Measurements from ENCODE around the gene KCNC3.
"Not testable (repeated sequence)": the region's sequence is repeated elsewhere in the genome, so short reads cannot be mapped to it uniquely, and the experiment has no call there.

KCNC3 gene

GRCh38 chr19:50333737-50334617 is 4.8 kb upstream of the KCNC3 start:
- H3K27me3 ChIP-seq (ENCODE audit: control insufficient read depth in 5 of 5, insufficient read depth in 4 of 5, low read length in 5 of 5) = peaks cover 12 to 41% (median 30%) of the 10 kb centered on the region in 5 donors
- peaks cover 3 to 42% (median 29%) of the 10 kb centered on the region in 5 donors for H3K4me1 ChIP-seq (ENCODE audit: control insufficient read depth in 5 of 5, insufficient read depth in 5 of 5, low read length in 5 of 5)
- H3K9me3 ChIP-seq (ENCODE audit: control insufficient read depth in 5 of 5, low read length in 5 of 5) = no peaks in the 10 kb centered on the region
- peak overlapping the region in 2 of 5 donors; percentile 59 for H3K9ac ChIP-seq (ENCODE audit: low read length in 5 of 5)
- no peaks in the 10 kb centered on the region for H3K36me3 ChIP-seq (ENCODE audit: control insufficient read depth in 5 of 5, insufficient read depth in 5 of 5, low read length in 5 of 5)
- H3K27ac ChIP-seq (ENCODE audit: low read depth, low read length) = no peak overlapping the region
- peak overlapping the region; percentile 71 to 78 (median 73) for H3K4me3 ChIP-seq (ENCODE audit: low read depth in 1 of 5, low read length in 5 of 5)

- H3K36me3 ChIP-seq (ENCODE audit: control insufficient read depth in 5 of 5, insufficient read depth in 5 of 5, low read length in 5 of 5) = no peaks in the 10 kb centered on the region
- H3K9ac ChIP-seq (ENCODE audit: low read length in 5 of 5) = peak overlapping the region in 2 of 5 donors; percentile 59
- H3K9me3 ChIP-seq (ENCODE audit: control insufficient read depth in 5 of 5, low read length in 5 of 5) = no peaks in the 10 kb centered on the region
- H3K27me3 ChIP-seq (ENCODE audit: control insufficient read depth in 5 of 5, insufficient read depth in 4 of 5, low read length in 5 of 5) = peaks cover 12 to 41% (median 30%) of the 10 kb centered on the region in 5 donors
- peak overlapping the region; percentile 71 to 78 (median 73) for H3K4me3 ChIP-seq (ENCODE audit: low read depth in 1 of 5, low read length in 5 of 5)
- H3K4me1 ChIP-seq (ENCODE audit: control insufficient read depth in 5 of 5, insufficient read depth in 5 of 5, low read length in 5 of 5) = peaks cover 3 to 45% (median 32%) of the 10 kb centered on the region in 5 donors
- H3K27ac ChIP-seq (ENCODE audit: low read depth, low read length) = no peak overlapping the region
These were observed 4.1 kb upstream of the KCNC3 start for GRCh38 chr19:50333235-50333736.

- Histone ChIP-seq H3K9me3 (ENCODE audit: control insufficient read depth in 5 of 5, low read length in 5 of 5) (no peaks in the 10 kb centered on the region), H3K27me3 (ENCODE audit: control insufficient read depth in 5 of 5, insufficient read depth in 4 of 5, low read length in 5 of 5) (peaks cover 17 to 47% (median 34%) of the 10 kb centered on the region in 5 donors), H3K4me3 (ENCODE audit: low read depth in 1 of 5, low read length in 5 of 5) (peak overlapping the region in 3 of 5 donors; percentile 2 to 71 (median 71)), H3K9ac (ENCODE audit: low read length in 5 of 5) (no peak overlapping the region), H3K4me1 (ENCODE audit: control insufficient read depth in 5 of 5, insufficient read depth in 5 of 5, low read length in 5 of 5) (peaks cover 3 to 50% (median 33%) of the 10 kb centered on the region in 5 donors), H3K36me3 (ENCODE audit: control insufficient read depth in 5 of 5, insufficient read depth in 5 of 5, low read length in 5 of 5) (no peaks in the 10 kb centered on the region), H3K27ac (ENCODE audit: low read depth, low read length) (no peak overlapping the region)
These were observed 3.3 kb upstream of the KCNC3 start for GRCh38 chr19:50332244-50333038.

GRCh38 chr19:50331994-50332243 is 2.7 kb upstream of the KCNC3 start:
- H3K36me3 ChIP-seq (ENCODE audit: control insufficient read depth in 5 of 5, insufficient read depth in 5 of 5, low read length in 5 of 5) = no peaks in the 10 kb centered on the region
- no peak overlapping the region for H3K9ac ChIP-seq (ENCODE audit: low read length in 5 of 5)
- no peaks in the 10 kb centered on the region for H3K9me3 ChIP-seq (ENCODE audit: control insufficient read depth in 5 of 5, low read length in 5 of 5)
- peaks cover 22 to 49% (median 39%) of the 10 kb centered on the region in 5 donors for H3K27me3 ChIP-seq (ENCODE audit: control insufficient read depth in 5 of 5, insufficient read depth in 4 of 5, low read length in 5 of 5)
- H3K27ac ChIP-seq (ENCODE audit: low read depth, low read length) = no peak overlapping the region
- peaks cover 3 to 55% (median 33%) of the 10 kb centered on the region in 5 donors for H3K4me1 ChIP-seq (ENCODE audit: control insufficient read depth in 5 of 5, insufficient read depth in 5 of 5, low read length in 5 of 5)
- peak overlapping the region in 1 of 5 donors; percentile 5 for H3K4me3 ChIP-seq (ENCODE audit: low read depth in 1 of 5, low read length in 5 of 5)

- peaks cover under 1 to 57% (median 35%) of the 10 kb centered on the region in 5 donors for H3K4me1 ChIP-seq (ENCODE audit: control insufficient read depth in 5 of 5, insufficient read depth in 5 of 5, low read length in 5 of 5)
- H3K9me3 ChIP-seq (ENCODE audit: control insufficient read depth in 5 of 5, low read length in 5 of 5) = no peaks in the 10 kb centered on the region
- H3K27ac ChIP-seq (ENCODE audit: low read depth, low read length) = no peak overlapping the region
- peaks cover 23 to 50% (median 40%) of the 10 kb centered on the region in 5 donors for H3K27me3 ChIP-seq (ENCODE audit: control insufficient read depth in 5 of 5, insufficient read depth in 4 of 5, low read length in 5 of 5)
- H3K9ac ChIP-seq (ENCODE audit: low read length in 5 of 5) = no peak overlapping the region
- H3K36me3 ChIP-seq (ENCODE audit: control insufficient read depth in 5 of 5, insufficient read depth in 5 of 5, low read length in 5 of 5) = no peaks in the 10 kb centered on the region
- peak overlapping the region in 2 of 5 donors; percentile 42 to 60 for H3K4me3 ChIP-seq (ENCODE audit: low read depth in 1 of 5, low read length in 5 of 5)
These were observed 2.2 kb upstream of the KCNC3 start for GRCh38 chr19:50331221-50331993.

GRCh38 chr19:50330365-50331078 is 1.3 kb upstream of the KCNC3 start:
- Histone ChIP-seq H3K36me3 (ENCODE audit: control insufficient read depth in 5 of 5, insufficient read depth in 5 of 5, low read length in 5 of 5) (no peaks in the 10 kb centered on the region), H3K27me3 (ENCODE audit: control insufficient read depth in 5 of 5, insufficient read depth in 4 of 5, low read length in 5 of 5) (peaks cover 23 to 52% (median 44%) of the 10 kb centered on the region in 5 donors), H3K9me3 (ENCODE audit: control insufficient read depth in 5 of 5, low read length in 5 of 5) (no peaks in the 10 kb centered on the region), H3K27ac (ENCODE audit: low read depth, low read length) (no peak overlapping the region), H3K4me3 (ENCODE audit: low read depth in 1 of 5, low read length in 5 of 5) (peak overlapping the region; percentile 22 to 60 (median 48)), H3K4me1 (ENCODE audit: control insufficient read depth in 5 of 5, insufficient read depth in 5 of 5, low read length in 5 of 5) (peaks cover 0 to 66% (median 42%) of the 10 kb centered on the region in 5 donors), H3K9ac (ENCODE audit: low read length in 5 of 5) (no peak overlapping the region)

- H3K9ac ChIP-seq (ENCODE audit: low read length in 5 of 5); H3K27ac ChIP-seq (ENCODE audit: low read depth, low read length); H3K9me3 ChIP-seq (ENCODE audit: control insufficient read depth in 5 of 5, low read length in 5 of 5); H3K36me3 ChIP-seq (ENCODE audit: control insufficient read depth in 5 of 5, insufficient read depth in 5 of 5, low read length in 5 of 5): not testable (repeated sequence)
- peak overlapping the region in 4 of 5 donors; percentile 34 to 68 (median 52) for H3K4me3 ChIP-seq (ENCODE audit: low read depth in 1 of 5, low read length in 5 of 5)
- peaks cover 0 to 68% (median 43%) of the 10 kb centered on the region in 5 donors for H3K4me1 ChIP-seq (ENCODE audit: control insufficient read depth in 5 of 5, insufficient read depth in 5 of 5, low read length in 5 of 5)
- H3K27me3 ChIP-seq (ENCODE audit: control insufficient read depth in 5 of 5, insufficient read depth in 4 of 5, low read length in 5 of 5) = peaks cover 23 to 52% (median 44%) of the 10 kb centered on the region in 5 donors
These were observed 733 bp upstream of the KCNC3 start for GRCh38 chr19:50329926-50330294.

- H3K4me3 ChIP-seq (ENCODE audit: low read depth in 1 of 5, low read length in 5 of 5) = peak overlapping the region in 3 of 5 donors; percentile 34 to 57 (median 47)
These were observed 368 bp downstream of the KCNC3 start for GRCh38 chr19:50328873-50329145.

GRCh38 chr19:50328224-50328872 is 829 bp downstream of the KCNC3 start:
- Histone ChIP-seq H3K27ac (ENCODE audit: low read depth, low read length) (no peak overlapping the region), H3K4me3 (ENCODE audit: low read depth in 1 of 5, low read length in 5 of 5) (peak overlapping the region in 3 of 5 donors; percentile 34 to 57 (median 47)), H3K36me3 (ENCODE audit: control insufficient read depth in 5 of 5, insufficient read depth in 5 of 5, low read length in 5 of 5) (no peaks in the 10 kb centered on the region), H3K27me3 (ENCODE audit: control insufficient read depth in 5 of 5, insufficient read depth in 4 of 5, low read length in 5 of 5) (peaks cover 23 to 44% (median 41%) of the 10 kb centered on the region in 5 donors), H3K9me3 (ENCODE audit: control insufficient read depth in 5 of 5, low read length in 5 of 5) (no peaks in the 10 kb centered on the region), H3K4me1 (ENCODE audit: control insufficient read depth in 5 of 5, insufficient read depth in 5 of 5, low read length in 5 of 5) (peaks cover 0 to 58% (median 35%) of the 10 kb centered on the region in 5 donors), H3K9ac (ENCODE audit: low read length in 5 of 5) (no peak overlapping the region)

More at GRCh38 chr19:50328873-50329145, 368 bp downstream of the KCNC3 start:
- Histone ChIP-seq H3K4me1 (ENCODE audit: control insufficient read depth in 5 of 5, insufficient read depth in 5 of 5, low read length in 5 of 5) (peaks cover 0 to 63% (median 39%) of the 10 kb centered on the region in 5 donors), H3K9ac (ENCODE audit: low read length in 5 of 5) (no peak overlapping the region), H3K36me3 (ENCODE audit: control insufficient read depth in 5 of 5, insufficient read depth in 5 of 5, low read length in 5 of 5) (no peaks in the 10 kb centered on the region), H3K27ac (ENCODE audit: low read depth, low read length) (no peak overlapping the region), H3K9me3 (ENCODE audit: control insufficient read depth in 5 of 5, low read length in 5 of 5) (no peaks in the 10 kb centered on the region), H3K27me3 (ENCODE audit: control insufficient read depth in 5 of 5, insufficient read depth in 4 of 5, low read length in 5 of 5) (peaks cover 23 to 49% (median 44%) of the 10 kb centered on the region in 5 donors)
